K562 (cell line): ENCODE results near the gene BPI.

Experiments used
- CHD1 ChIP-seq: fragments of 200-600 bp; sonication (generic); IDR thresholded peaks from one replicate; pipeline ENCODE4 v1.6.1; 2012; ENCODE audit warnings: mild to moderate bottlenecking, moderate library complexity, low read length, inconsistent platforms
- FOXA3 ChIP-seq, 2 experiments: fragments of 450-650 bp in 1 of 2; sonication (generic) in 1 of 2; formaldehyde crosslinking; IDR thresholded peaks in 1 of 2; conservative IDR thresholded peaks in 1 of 2; 2 replicates each; pipeline versions ENCODE4 v1.4.0 to v1.8.0; 2020 to 2022; ENCODE audit warnings: mild to moderate bottlenecking in 2 of 2, missing genetic modification reagents in 1 of 2

DNA sequence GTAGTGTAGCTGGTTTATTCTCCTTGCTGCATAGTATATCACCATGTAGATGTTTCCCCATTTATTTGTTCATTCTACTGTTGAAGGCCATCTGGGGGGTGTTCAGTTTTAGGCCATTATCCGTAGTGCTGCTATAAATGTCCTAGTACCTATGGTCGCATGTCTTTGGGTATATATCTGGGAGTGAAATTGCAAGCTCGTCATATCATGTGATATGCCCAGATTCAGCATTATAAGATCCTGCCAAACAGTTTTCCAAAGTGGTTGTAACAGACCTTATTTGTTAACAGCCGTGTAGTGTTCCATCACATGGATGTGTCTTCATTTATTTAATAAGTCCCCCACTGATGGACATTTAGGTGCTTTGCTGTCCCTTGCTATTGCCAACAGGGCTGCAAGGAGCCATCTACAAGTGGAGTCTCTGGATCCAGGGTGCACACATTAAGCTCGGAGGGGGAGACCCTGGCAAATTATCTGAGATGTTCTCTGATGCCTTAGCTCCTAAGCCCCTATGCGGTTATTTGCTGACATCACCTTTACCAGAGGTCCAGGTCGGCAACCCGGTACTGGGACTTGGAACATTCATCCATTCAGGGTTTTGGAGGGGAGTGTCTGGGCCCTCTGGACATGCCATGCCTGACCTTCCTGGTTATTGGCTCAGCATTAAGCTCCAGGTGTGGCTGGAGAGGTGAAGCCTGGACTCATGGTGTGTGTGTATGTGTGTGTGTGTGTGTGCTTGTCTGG lies 59.2 kb downstream of the BPI start:
- no peak for TF ChIP-seq FOXA3 (CRISPR knock-in tag; conservative IDR thresholded peaks at IDR 0.05 in 1 of 2, IDR thresholded peaks at IDR 0.05 in 1 of 2)
- no peak for TF ChIP-seq CHD1
